ENCODE data around the gene LSR. TPM values are rescaled to one million over a fixed set of nuclear protein-coding genes. Genes with fewer than 3 reads are reported as not detected.

Gene LSR
- total RNA-seq, 1 donor from 2014 or later: 2.7 TPM

GRCh38 chr19:35300339-35300649 is 51.5 kb downstream of the LSR start:
- Mint-ChIP-seq H3K36me3 (ENCODE audit: low read depth) (no peaks in the 10 kb centered on the region), H3K4me3 (no peak overlapping the region)

DNA sequence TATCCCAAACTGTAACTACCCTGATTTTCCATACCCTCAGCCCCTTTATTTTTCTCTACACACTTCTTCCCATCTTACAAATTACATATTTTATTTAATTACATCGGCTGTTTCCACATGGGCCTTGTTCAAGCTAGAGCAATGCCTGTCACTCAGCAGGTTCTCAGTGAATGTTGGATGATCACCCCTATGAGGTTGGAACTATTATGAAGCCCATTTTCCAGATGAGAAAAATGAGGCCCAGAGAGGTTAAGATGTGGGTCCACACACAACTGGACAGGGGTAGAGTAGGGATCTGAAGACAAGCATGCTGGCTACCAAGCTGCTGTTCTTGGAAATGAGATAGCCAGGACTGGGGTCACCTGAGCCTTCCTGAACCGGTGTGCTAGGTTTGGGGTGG is 53.2 kb downstream of the LSR start:
- Mint-ChIP-seq H3K36me3 (ENCODE audit: low read depth) (no peaks in the 10 kb centered on the region), H3K4me1 (ENCODE audit: low read depth) (no peaks in the 10 kb centered on the region), H3K27me3 (ENCODE audit: insufficient read depth) (no peaks in the 10 kb centered on the region), H3K4me3 (no peak overlapping the region), H3K9me3 (no peaks in the 10 kb centered on the region), H3K27ac (no peak overlapping the region)
- intact Hi-C loops (cut with micrococcal nuclease): no loop called here
- DNase-seq (ENCODE audit: low spot score): no peak

More at GRCh38 chr19:35300339-35300649, 51.5 kb downstream of the LSR start:
- Mint-ChIP-seq H3K27ac (no peak overlapping the region), H3K9me3 (no peaks in the 10 kb centered on the region), H3K4me1 (ENCODE audit: low read depth) (no peaks in the 10 kb centered on the region), H3K27me3 (ENCODE audit: insufficient read depth) (no peaks in the 10 kb centered on the region)
- DNase-seq (ENCODE audit: low spot score): no peak
- intact Hi-C loops (cut with micrococcal nuclease): no loop called here

- no peaks in the 10 kb centered on the region for H3K36me3 Mint-ChIP-seq (ENCODE audit: low read depth)
- no peaks in the 10 kb centered on the region for H3K9me3 Mint-ChIP-seq
- no peak for DNase-seq (ENCODE audit: low spot score)
- intact Hi-C loops (cut with micrococcal nuclease): no loop called here
- H3K4me1 Mint-ChIP-seq (ENCODE audit: low read depth): no peaks in the 10 kb centered on the region
- no peak overlapping the region for H3K27ac Mint-ChIP-seq
- H3K4me3 Mint-ChIP-seq: no peak overlapping the region
- H3K27me3 Mint-ChIP-seq (ENCODE audit: insufficient read depth): peaks cover 2% of the 10 kb centered on the region
Measured at GRCh38 chr19:35302446-35302845, 53.6 kb downstream of the LSR start.

DNA sequence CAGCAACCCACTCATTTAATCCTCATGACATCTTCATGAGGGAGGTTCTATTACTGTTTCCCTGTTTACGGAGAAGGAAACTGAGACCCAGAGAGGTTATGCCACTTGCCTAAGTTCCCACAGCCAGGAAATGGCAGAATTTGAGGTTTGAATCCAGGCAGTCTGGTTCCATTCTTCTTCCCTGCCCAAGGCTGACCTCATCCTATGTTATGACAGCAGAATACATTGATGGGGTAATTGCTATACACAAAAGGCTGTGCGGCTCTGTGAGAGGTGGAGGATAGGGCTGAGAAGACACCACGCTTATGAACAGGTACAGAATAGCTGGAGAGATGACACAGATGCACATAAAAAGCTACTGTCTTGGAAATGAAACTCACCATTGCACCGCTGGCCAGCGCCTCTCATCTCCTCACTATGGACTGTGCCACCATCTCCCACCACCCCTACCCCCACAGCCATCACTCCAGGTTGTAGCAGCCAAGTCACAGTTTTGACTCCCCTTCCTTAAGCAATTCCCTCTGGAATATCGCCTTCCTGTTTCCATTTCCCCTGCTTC is 54.6 kb downstream of the LSR start:
- Mint-ChIP-seq H3K9me3 (no peaks in the 10 kb centered on the region), H3K27me3 (ENCODE audit: insufficient read depth) (peaks cover 2% of the 10 kb centered on the region), H3K4me3 (no peak overlapping the region), H3K27ac (no peak overlapping the region), H3K36me3 (ENCODE audit: low read depth) (no peaks in the 10 kb centered on the region), H3K4me1 (ENCODE audit: low read depth) (no peaks in the 10 kb centered on the region)
- intact Hi-C loops (cut with micrococcal nuclease): no loop called here
- DNase-seq (ENCODE audit: low spot score): no peak

DNA sequence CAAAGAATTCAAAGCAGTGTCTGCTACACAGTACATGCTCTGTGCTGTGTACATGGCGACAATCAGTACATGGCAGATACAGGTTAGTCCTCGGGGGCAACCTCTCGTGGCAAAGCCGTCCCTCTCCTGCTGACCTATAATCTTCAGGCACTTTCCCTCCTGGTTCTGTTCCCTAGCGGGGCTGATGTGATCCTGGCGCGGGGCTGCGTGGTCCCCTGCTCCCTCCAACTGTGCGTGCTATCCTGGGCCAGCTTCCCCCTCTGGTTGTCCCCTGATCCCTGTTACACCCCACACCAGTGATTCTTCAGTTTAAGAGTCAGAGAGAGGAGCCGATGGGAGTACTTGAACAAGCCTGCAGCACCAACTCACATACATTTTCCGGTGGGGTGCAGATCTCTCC is 55.2 kb downstream of the LSR start:
- Mint-ChIP-seq H3K4me1 (ENCODE audit: low read depth) (no peaks in the 10 kb centered on the region), H3K27ac (no peak overlapping the region)

GRCh38 chr19:35305181-35305580 is 56.4 kb downstream of the LSR start:
- no peaks in the 10 kb centered on the region for H3K36me3 Mint-ChIP-seq (ENCODE audit: low read depth)
- no peak overlapping the region for H3K27ac Mint-ChIP-seq
- no peaks in the 10 kb centered on the region for H3K9me3 Mint-ChIP-seq
- no peak overlapping the region for H3K4me3 Mint-ChIP-seq
- intact Hi-C loops (cut with micrococcal nuclease): loop anchor here (5.0 kb wide), 1 partner anchor 162 kb away; no protein-coding TSS in a partner anchor
- no peak for DNase-seq (ENCODE audit: low spot score)
- H3K4me1 Mint-ChIP-seq (ENCODE audit: low read depth): no peaks in the 10 kb centered on the region
- H3K27me3 Mint-ChIP-seq (ENCODE audit: insufficient read depth): peaks cover 2% of the 10 kb centered on the region

More for the DNA sequence above, 55.2 kb downstream of the LSR start:
- intact Hi-C loops (cut with micrococcal nuclease): no loop called here
- H3K9me3 Mint-ChIP-seq: no peaks in the 10 kb centered on the region
- DNase-seq (ENCODE audit: low spot score): no peak
- no peak overlapping the region for H3K4me3 Mint-ChIP-seq
- H3K27me3 Mint-ChIP-seq (ENCODE audit: insufficient read depth): peaks cover 2% of the 10 kb centered on the region
- no peaks in the 10 kb centered on the region for H3K36me3 Mint-ChIP-seq (ENCODE audit: low read depth)

DNA sequence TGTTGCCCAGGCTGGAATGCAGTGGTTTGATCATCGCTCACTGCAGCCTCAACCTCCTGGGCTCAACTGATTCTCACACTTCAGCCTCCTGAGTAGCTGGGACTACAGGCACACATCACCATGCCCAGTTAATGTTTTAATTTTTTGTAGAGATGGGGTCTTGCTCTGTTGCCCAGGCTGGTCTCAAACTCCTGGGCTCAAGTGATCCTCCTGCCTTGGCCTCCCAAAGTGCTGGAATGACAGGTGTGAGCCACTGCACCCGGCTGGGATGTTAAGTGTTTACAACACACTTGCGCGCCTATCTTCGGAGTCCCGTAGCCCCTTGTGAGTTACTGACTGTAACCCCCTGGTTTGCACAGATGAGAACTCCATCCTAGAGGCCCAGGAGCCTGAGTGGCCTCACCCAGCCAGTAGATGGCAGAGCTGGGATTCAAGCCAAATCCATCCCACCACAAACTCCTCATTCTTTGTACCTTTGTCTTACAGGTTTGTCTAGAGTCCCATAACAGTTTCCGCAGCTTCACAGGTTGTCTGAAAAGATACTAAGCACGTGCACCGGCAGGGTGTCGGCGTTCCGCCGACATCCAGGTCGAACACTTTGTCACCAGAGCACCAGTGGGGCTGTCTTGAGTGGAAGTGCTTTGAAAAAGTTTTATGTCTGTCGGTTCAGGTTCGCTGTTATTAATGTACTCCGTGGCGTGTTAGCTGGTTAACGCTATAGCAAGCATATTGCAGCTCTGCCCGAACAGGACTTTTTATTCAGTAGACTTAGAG is 57.9 kb downstream of the LSR start:
- Mint-ChIP-seq H3K4me1 (ENCODE audit: low read depth) (no peaks in the 10 kb centered on the region), H3K9me3 (no peaks in the 10 kb centered on the region), H3K27ac (no peak overlapping the region), H3K36me3 (ENCODE audit: low read depth) (no peaks in the 10 kb centered on the region), H3K4me3 (no peak overlapping the region), H3K27me3 (ENCODE audit: insufficient read depth) (peaks cover 2% of the 10 kb centered on the region)
- DNase-seq (ENCODE audit: low spot score): no peak
- intact Hi-C loops (cut with micrococcal nuclease): loop anchor here (2.0 to 5.0 kb wide), 2 partner anchors 40 to 161 kb away; partner anchors contain the start of gene FFAR1

- Mint-ChIP-seq H3K27me3 (ENCODE audit: insufficient read depth) (peaks cover 2% of the 10 kb centered on the region), H3K9me3 (no peaks in the 10 kb centered on the region), H3K4me1 (ENCODE audit: low read depth) (no peaks in the 10 kb centered on the region), H3K36me3 (ENCODE audit: low read depth) (no peaks in the 10 kb centered on the region), H3K4me3 (no peak overlapping the region), H3K27ac (no peak overlapping the region)
- no peak for DNase-seq (ENCODE audit: low spot score)
- intact Hi-C loops (cut with micrococcal nuclease): loop anchor here (2.0 to 5.0 kb wide), 2 partner anchors 39 to 159 kb away; partner anchors contain the start of gene FFAR1
Measured at GRCh38 chr19:35307931-35308330, 59.1 kb downstream of the LSR start.

- no peak overlapping the region for H3K4me3 Mint-ChIP-seq
- intact Hi-C loops (cut with micrococcal nuclease): loop anchor here (5.0 kb wide), 1 partner anchor 158 kb away; no protein-coding TSS in a partner anchor
- no peak for DNase-seq (ENCODE audit: low spot score)
- no peaks in the 10 kb centered on the region for H3K4me1 Mint-ChIP-seq (ENCODE audit: low read depth)
- H3K27ac Mint-ChIP-seq: no peak overlapping the region
- peaks cover 2% of the 10 kb centered on the region for H3K27me3 Mint-ChIP-seq (ENCODE audit: insufficient read depth)
- no peaks in the 10 kb centered on the region for H3K9me3 Mint-ChIP-seq
- no peaks in the 10 kb centered on the region for H3K36me3 Mint-ChIP-seq (ENCODE audit: low read depth)
Measured at GRCh38 chr19:35308910-35309309, 60.1 kb downstream of the LSR start.

- no peak for DNase-seq (ENCODE audit: low spot score)
- Mint-ChIP-seq H3K4me3 (no peak overlapping the region), H3K4me1 (ENCODE audit: low read depth) (no peaks in the 10 kb centered on the region), H3K27me3 (ENCODE audit: insufficient read depth) (peaks cover 2% of the 10 kb centered on the region), H3K36me3 (ENCODE audit: low read depth) (no peaks in the 10 kb centered on the region), H3K9me3 (no peaks in the 10 kb centered on the region), H3K27ac (no peak overlapping the region)
- intact Hi-C loops (cut with micrococcal nuclease): loop anchor here (5.0 kb wide), 1 partner anchor 158 kb away; no protein-coding TSS in a partner anchor
Measured at GRCh38 chr19:35309481-35310279, 60.9 kb downstream of the LSR start.

- intact Hi-C loops (cut with micrococcal nuclease): no loop called here
- H3K9me3 Mint-ChIP-seq: no peaks in the 10 kb centered on the region
Measured at GRCh38 chr19:35310331-35310730, 61.5 kb downstream of the LSR start.

GRCh38 chr19:35310811-35311465 is 62.1 kb downstream of the LSR start:
- no peak overlapping the region for H3K4me3 Mint-ChIP-seq
- peaks cover 2% of the 10 kb centered on the region for H3K27me3 Mint-ChIP-seq (ENCODE audit: insufficient read depth)
- H3K9me3 Mint-ChIP-seq: no peaks in the 10 kb centered on the region
- no peak for DNase-seq (ENCODE audit: low spot score)
- H3K4me1 Mint-ChIP-seq (ENCODE audit: low read depth): no peaks in the 10 kb centered on the region
- H3K36me3 Mint-ChIP-seq (ENCODE audit: low read depth): no peaks in the 10 kb centered on the region
- intact Hi-C loops (cut with micrococcal nuclease): no loop called here
- H3K27ac Mint-ChIP-seq: no peak overlapping the region

More at GRCh38 chr19:35310331-35310730, 61.5 kb downstream of the LSR start:
- H3K27me3 Mint-ChIP-seq (ENCODE audit: insufficient read depth): peaks cover 2% of the 10 kb centered on the region
- no peaks in the 10 kb centered on the region for H3K4me1 Mint-ChIP-seq (ENCODE audit: low read depth)
- no peaks in the 10 kb centered on the region for H3K36me3 Mint-ChIP-seq (ENCODE audit: low read depth)
- no peak overlapping the region for H3K4me3 Mint-ChIP-seq
- no peak overlapping the region for H3K27ac Mint-ChIP-seq
- DNase-seq (ENCODE audit: low spot score): no peak
